PC-3 (cell line): ENCODE results near the gene CT45A9. TPM values are rescaled to one million over a fixed set of nuclear protein-coding genes. Genes with fewer than 3 reads are reported as not detected.
"Not testable (repeated sequence)": the region's sequence is repeated elsewhere in the genome, so short reads cannot be mapped to it uniquely, and the experiment has no call there.

Source experiments
- ATAC-seq: fragments of 200-7000 bp; cut with Tn5 transposase; 2 replicates; pipeline ENCODE4 v1.9.1; 2020; ENCODE audit warnings: mild to moderate bottlenecking, moderate library complexity
- BruUV-seq: library from RNA; stranded (reverse); fragments of 400-500 nt; replicated peaks from 2 replicates; lab custom pipeline; 2021; lab: Mats Ljungman, UMichigan
- CTCF ChIA-PET: fragments of 300-600 bp; sonication (Branson Sonifier 250); formaldehyde crosslinking; loops from one replicate; lab custom pipeline; 2022; ENCODE audit warnings: antibody characterized with exemption; lab: Charles Lee
- POLR2A ChIA-PET: fragments of 300-600 bp; sonication (Branson Sonifier 250); formaldehyde crosslinking; loops from one replicate; lab custom pipeline; 2022; ENCODE audit warnings: antibody characterized with exemption; ENCODE audit not compliant: unreplicated experiment; lab: Charles Lee
- DNase-seq: peaks from one replicate; pipeline ENCODE4 v3.0.0-alpha.2; 2015
- H2AFZ ChIP-seq: fragments of 300-600 bp; sonication (generic); 2 replicates; pipeline ENCODE4 v1.6.0; 2016; ENCODE audit warnings: antibody characterized with exemption, low read length
- H3F3A ChIP-seq: fragments of 300-600 bp; sonication (generic); one replicate; pipeline ENCODE4 v1.6.0; 2017; ENCODE audit warnings: antibody characterized with exemption, low read length, control low read depth, mild to moderate bottlenecking; ENCODE audit not compliant: unreplicated experiment
- H3K27ac ChIP-seq: fragments of 300-600 bp; sonication (generic); 2 replicates; pipeline ENCODE4 v1.5.1; 2016; ENCODE audit warnings: mild to moderate bottlenecking, low read length
- H3K27me3 ChIP-seq: fragments of 300-600 bp; sonication (generic); 2 replicates; pipeline ENCODE4 v1.6.1; 2016; ENCODE audit warnings: low read length, mixed read lengths
- H3K36me3 ChIP-seq: fragments of 300-600 bp; sonication (generic); 2 replicates; pipeline ENCODE4 v1.6.1; 2016; ENCODE audit warnings: low read depth, mixed run types, low read length, mixed read lengths
- H3K4me1 ChIP-seq: fragments of 300-600 bp; sonication (generic); 2 replicates; pipeline ENCODE4 v1.5.1; 2016; ENCODE audit warnings: low read length; ENCODE audit not compliant: insufficient read depth
- H3K4me2 ChIP-seq: fragments of 300-600 bp; sonication (generic); 2 replicates; pipeline ENCODE4 v1.6.0; 2016; ENCODE audit warnings: low read length
- H3K4me3 ChIP-seq: fragments of 300-600 bp; sonication (generic); 2 replicates; pipeline ENCODE4 v1.5.1; 2016; ENCODE audit warnings: mild to moderate bottlenecking, low read length, mixed read lengths
- H3K79me2 ChIP-seq: fragments of 300-600 bp; sonication (generic); 2 replicates; pipeline ENCODE4 v1.6.1; 2017; ENCODE audit warnings: low read length, mixed read lengths
- H3K9ac ChIP-seq: fragments of 300-600 bp; sonication (generic); 2 replicates; pipeline ENCODE4 v1.6.0; 2016; ENCODE audit warnings: mild to moderate bottlenecking, low read length
- H3K9me2 ChIP-seq: fragments of 300-600 bp; sonication (generic); replicated peaks from 2 replicates; pipeline ENCODE4 v1.6.1; 2016; ENCODE audit warnings: mixed run types, low read length, mixed read lengths
- H3K9me3 ChIP-seq: fragments of 300-600 bp; sonication (generic); 2 replicates; pipeline ENCODE4 v1.6.1; 2016; ENCODE audit warnings: low read length, mixed read lengths
- H4K20me1 ChIP-seq: fragments of 300-600 bp; sonication (generic); 2 replicates; pipeline ENCODE4 v1.6.1; 2016; ENCODE audit warnings: low read length, mixed read lengths
- intact Hi-C: fragments of 100-400 bp; cut with micrococcal nuclease; formaldehyde crosslinking; loops from 2 replicates; pipeline ENCODE4 v1.9.0; 2023
- total RNA-seq: library from RNA; depleted of rRNA; stranded (reverse); fragments of >200 nt; gene quantifications from 2 replicates; pipeline ENCODE4 v1.2.3, GENCODE V29; 2014
- TF ChIP-seq, protein P1 (sequence below): fragments of 300-600 bp; sonication (generic); conservative IDR thresholded peaks from 2 replicates; pipeline ENCODE4 v1.5.1; 2017; ENCODE audit warnings: antibody characterized with exemption, low read depth, mild to moderate bottlenecking, low read length

CT45A9 gene
- total RNA-seq, 1 experiment from 2014 or later: not detected

DNA sequence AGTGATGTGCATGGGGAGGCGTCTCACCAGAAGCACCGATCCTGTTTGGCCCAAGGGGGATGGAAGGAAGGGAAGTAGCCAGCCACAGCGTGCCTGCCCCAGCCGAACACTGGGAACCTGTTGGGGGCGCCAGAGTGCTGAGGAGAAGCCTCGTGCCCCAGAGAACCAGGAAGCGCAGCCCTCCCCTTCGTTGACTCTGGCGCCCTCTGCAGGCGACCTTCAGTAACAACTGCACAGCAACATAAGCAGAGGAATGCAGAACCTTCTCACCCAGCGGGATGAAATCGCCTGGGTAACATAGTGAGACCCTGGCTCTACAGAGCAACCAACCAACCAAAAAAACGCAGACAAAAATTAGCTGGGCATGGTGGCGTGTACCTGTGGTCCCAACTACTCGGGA lies 17.4 kb upstream of the CT45A9 start:
- ATAC-seq, H3K4me1 ChIP-seq, H3F3A ChIP-seq, H2AFZ ChIP-seq, CTCF ChIA-PET, H3K4me3 ChIP-seq, H3K9me3 ChIP-seq, intact Hi-C loops, H3K4me2 ChIP-seq, BruUV-seq, H3K27ac ChIP-seq, POLR2A ChIA-PET, H3K79me2 ChIP-seq, H3K27me3 ChIP-seq, H3K9me2 ChIP-seq, H3K9ac ChIP-seq, H4K20me1 ChIP-seq, H3K36me3 ChIP-seq: not testable (repeated sequence)
- TF ChIP-seq, protein P1, sequence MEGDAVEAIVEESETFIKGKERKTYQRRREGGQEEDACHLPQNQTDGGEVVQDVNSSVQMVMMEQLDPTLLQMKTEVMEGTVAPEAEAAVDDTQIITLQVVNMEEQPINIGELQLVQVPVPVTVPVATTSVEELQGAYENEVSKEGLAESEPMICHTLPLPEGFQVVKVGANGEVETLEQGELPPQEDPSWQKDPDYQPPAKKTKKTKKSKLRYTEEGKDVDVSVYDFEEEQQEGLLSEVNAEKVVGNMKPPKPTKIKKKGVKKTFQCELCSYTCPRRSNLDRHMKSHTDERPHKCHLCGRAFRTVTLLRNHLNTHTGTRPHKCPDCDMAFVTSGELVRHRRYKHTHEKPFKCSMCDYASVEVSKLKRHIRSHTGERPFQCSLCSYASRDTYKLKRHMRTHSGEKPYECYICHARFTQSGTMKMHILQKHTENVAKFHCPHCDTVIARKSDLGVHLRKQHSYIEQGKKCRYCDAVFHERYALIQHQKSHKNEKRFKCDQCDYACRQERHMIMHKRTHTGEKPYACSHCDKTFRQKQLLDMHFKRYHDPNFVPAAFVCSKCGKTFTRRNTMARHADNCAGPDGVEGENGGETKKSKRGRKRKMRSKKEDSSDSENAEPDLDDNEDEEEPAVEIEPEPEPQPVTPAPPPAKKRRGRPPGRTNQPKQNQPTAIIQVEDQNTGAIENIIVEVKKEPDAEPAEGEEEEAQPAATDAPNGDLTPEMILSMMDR: peak; percentile 49
- peak; percentile 23 for DNase-seq

DNA sequence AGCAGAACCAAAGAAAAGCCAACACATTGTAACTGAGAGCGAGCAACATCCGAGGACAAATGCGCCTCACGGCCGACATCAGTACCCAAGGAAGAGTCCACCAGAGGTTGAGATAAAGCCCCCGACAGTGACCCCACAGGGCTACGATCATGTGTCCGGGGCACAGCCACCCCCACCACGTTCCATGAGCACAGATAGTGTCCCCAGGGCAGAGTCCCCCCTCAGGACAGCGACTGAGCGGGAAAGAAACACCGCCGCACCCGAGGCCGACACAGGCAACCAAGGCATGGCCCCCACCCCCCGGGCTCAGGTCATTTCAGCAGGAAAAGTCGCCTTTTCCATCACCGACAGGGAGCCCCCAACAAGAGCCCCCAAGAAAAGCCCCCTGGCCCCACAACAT lies 16.6 kb upstream of the CT45A9 start:
- H3K4me3 ChIP-seq, H3K27ac ChIP-seq, H3K4me2 ChIP-seq, DNase-seq, CTCF ChIA-PET, ATAC-seq, BruUV-seq, H3K79me2 ChIP-seq, H3K9me2 ChIP-seq, H3K9ac ChIP-seq, H2AFZ ChIP-seq, intact Hi-C loops, H3K9me3 ChIP-seq, H3K27me3 ChIP-seq, H3K36me3 ChIP-seq, POLR2A ChIA-PET, H3F3A ChIP-seq, H4K20me1 ChIP-seq, H3K4me1 ChIP-seq: not testable (repeated sequence)

DNA sequence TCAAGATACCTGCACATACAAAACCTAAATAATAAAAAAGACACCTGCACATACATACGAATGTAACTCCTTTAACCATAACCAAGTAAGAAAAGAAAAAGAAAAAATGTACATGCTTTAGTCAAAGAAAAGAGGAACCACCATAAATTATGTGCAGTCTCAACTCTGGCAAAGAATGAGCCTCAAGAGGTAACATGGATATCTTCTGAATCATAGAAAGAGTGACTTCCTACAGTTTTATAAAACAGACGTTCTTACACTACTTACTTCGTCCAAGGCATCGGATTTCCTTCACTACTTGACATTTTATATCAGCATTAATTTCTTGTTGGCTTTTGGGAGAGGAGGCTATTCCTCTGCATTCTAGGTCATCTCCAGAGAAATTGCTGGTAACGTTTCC lies 11.1 kb upstream of the CT45A9 start:
- ATAC-seq, CTCF ChIA-PET: not testable (repeated sequence)

DNA sequence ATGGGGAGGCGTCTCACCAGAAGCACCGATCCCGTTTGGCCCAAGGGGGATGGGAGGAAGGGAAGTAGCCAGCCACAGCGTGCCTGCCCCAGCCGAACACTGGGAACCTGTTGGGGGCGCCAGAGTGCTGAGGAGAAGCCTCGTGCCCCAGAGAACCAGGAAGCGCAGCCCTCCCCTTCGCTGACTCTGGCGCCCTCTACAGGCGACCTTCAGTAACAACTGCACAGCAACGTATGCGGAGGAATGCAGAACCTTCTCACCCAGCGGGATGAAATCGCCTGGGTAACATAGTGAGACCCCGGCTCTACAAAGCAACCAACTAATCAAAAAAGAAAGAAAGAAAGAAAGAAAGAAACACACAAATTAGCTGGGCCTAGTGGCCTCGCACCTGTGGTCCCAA lies 17.2 kb downstream of the CT45A9 start, which contains the start of gene CT45A8:
TSS of gene CT45A8 (minus strand) at position 101 of the 400 bp plus-strand sequence. CDS start 3,755 bp downstream, outside the sequence.
- H2AFZ ChIP-seq, intact Hi-C loops, H4K20me1 ChIP-seq, POLR2A ChIA-PET, DNase-seq, H3K79me2 ChIP-seq, H3K9me3 ChIP-seq, H3K9me2 ChIP-seq, H3K27ac ChIP-seq, H3K4me3 ChIP-seq, H3K9ac ChIP-seq, H3K4me2 ChIP-seq, H3F3A ChIP-seq, H3K27me3 ChIP-seq, H3K4me1 ChIP-seq, CTCF ChIA-PET, H3K36me3 ChIP-seq, BruUV-seq, ATAC-seq: not testable (repeated sequence)

More for the DNA sequence above, 11.1 kb upstream of the CT45A9 start:
- H3K4me2 ChIP-seq, H3F3A ChIP-seq, H3K4me1 ChIP-seq, H3K9ac ChIP-seq, H2AFZ ChIP-seq, H3K9me2 ChIP-seq, H3K79me2 ChIP-seq, BruUV-seq, intact Hi-C loops, H3K27me3 ChIP-seq, POLR2A ChIA-PET, H3K27ac ChIP-seq, H3K4me3 ChIP-seq, H3K36me3 ChIP-seq, H3K9me3 ChIP-seq, H4K20me1 ChIP-seq, DNase-seq: not testable (repeated sequence)

DNA sequence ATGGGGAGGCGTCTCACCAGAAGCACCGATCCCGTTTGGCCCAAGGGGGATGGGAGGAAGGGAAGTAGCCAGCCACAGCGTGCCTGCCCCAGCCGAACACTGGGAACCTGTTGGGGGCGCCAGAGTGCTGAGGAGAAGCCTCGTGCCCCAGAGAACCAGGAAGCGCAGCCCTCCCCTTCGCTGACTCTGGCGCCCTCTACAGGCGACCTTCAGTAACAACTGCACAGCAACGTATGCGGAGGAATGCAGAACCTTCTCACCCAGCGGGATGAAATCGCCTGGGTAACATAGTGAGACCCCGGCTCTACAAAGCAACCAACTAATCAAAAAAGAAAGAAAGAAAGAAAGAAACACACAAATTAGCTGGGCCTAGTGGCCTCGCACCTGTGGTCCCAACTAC lies 34.4 kb downstream of the CT45A9 start, which contains the start of gene CT45A7:
TSS of gene CT45A7 (minus strand) at position 101 of the 400 bp plus-strand sequence. CDS start 3,747 bp downstream, outside the sequence.
- BruUV-seq: not testable (repeated sequence)

DNA sequence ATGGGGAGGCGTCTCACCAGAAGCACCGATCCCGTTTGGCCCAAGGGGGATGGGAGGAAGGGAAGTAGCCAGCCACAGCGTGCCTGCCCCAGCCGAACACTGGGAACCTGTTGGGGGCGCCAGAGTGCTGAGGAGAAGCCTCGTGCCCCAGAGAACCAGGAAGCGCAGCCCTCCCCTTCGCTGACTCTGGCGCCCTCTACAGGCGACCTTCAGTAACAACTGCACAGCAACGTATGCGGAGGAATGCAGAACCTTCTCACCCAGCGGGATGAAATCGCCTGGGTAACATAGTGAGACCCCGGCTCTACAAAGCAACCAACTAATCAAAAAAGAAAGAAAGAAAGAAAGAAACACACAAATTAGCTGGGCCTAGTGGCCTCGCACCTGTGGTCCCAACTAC lies 51.7 kb downstream of the CT45A9 start, which contains the start of gene CT45A2:
TSS of gene CT45A2 (minus strand) at position 101 of the 400 bp plus-strand sequence. CDS start 3,747 bp downstream, outside the sequence.
- H2AFZ ChIP-seq, H3K4me3 ChIP-seq, H3K27me3 ChIP-seq, POLR2A ChIA-PET, H3K79me2 ChIP-seq, CTCF ChIA-PET, BruUV-seq, H3K9me3 ChIP-seq, H3K4me1 ChIP-seq, H3K36me3 ChIP-seq, H3F3A ChIP-seq, H3K4me2 ChIP-seq, intact Hi-C loops, H3K9me2 ChIP-seq, H3K27ac ChIP-seq, H3K9ac ChIP-seq, ATAC-seq, DNase-seq, H4K20me1 ChIP-seq: not testable (repeated sequence)

More for the DNA sequence above, 34.4 kb downstream of the CT45A9 start, which contains the start of gene CT45A7:
- intact Hi-C loops, H3K4me2 ChIP-seq, H3K79me2 ChIP-seq, POLR2A ChIA-PET, H4K20me1 ChIP-seq, H2AFZ ChIP-seq, H3K36me3 ChIP-seq, H3K27me3 ChIP-seq, H3K4me3 ChIP-seq, CTCF ChIA-PET, H3K9ac ChIP-seq, ATAC-seq, H3K27ac ChIP-seq, H3K4me1 ChIP-seq, H3F3A ChIP-seq, DNase-seq, H3K9me3 ChIP-seq, H3K9me2 ChIP-seq: not testable (repeated sequence)
